NCI-H1105 treated with DMSO at 0.1 percent for 48 hours (cell line): ENCODE data around the gene TRIM27.
A peak's percentile ranks its signal among the peaks of the same experiment; 100 is the strongest.
"Not testable (repeated sequence)": the region's sequence is repeated elsewhere in the genome, so short reads cannot be mapped to it uniquely, and the experiment has no call there.

Experiments used
- DNase-seq: peaks from one replicate; lab custom pipeline; 2025; lab: John Stamatoyannopoulos, UW

Gene TRIM27

GRCh38 chr6:28943223-28943556 is 19.4 kb upstream of the TRIM27 start:
- DNase-seq = peak; percentile 36

GRCh38 chr6:28941684-28942448 is 18.1 kb upstream of the TRIM27 start:
- DNase-seq = no peak

GRCh38 chr6:28940858-28941683 is 17.3 kb upstream of the TRIM27 start:
- peak; percentile 87 for DNase-seq

- DNase-seq = peak; percentile 69
Measured at GRCh38 chr6:28940294-28940857, 16.6 kb upstream of the TRIM27 start.

GRCh38 chr6:28933069-28933468 is 9.3 kb upstream of the TRIM27 start:
- DNase-seq = no peak

GRCh38 chr6:28929887-28930620 is 6.3 kb upstream of the TRIM27 start:
- no peak for DNase-seq

- not testable (repeated sequence) for DNase-seq
Measured at GRCh38 chr6:28929339-28929738, 5.6 kb upstream of the TRIM27 start.

GRCh38 chr6:28927846-28928245 is 4.1 kb upstream of the TRIM27 start:
- DNase-seq = no peak

- DNase-seq = peak; percentile 43
Measured at GRCh38 chr6:28922821-28923317, 916 bp downstream of the TRIM27 start.

- no peak for DNase-seq
Measured at GRCh38 chr6:28922004-28922820, 1.6 kb downstream of the TRIM27 start.

- DNase-seq = no peak
Measured at GRCh38 chr6:28920281-28920680, 3.5 kb downstream of the TRIM27 start.

- no peak for DNase-seq
Measured at GRCh38 chr6:28914941-28915340, 8.8 kb downstream of the TRIM27 start.

- DNase-seq = no peak
Measured at GRCh38 chr6:28910901-28911690, 12.7 kb downstream of the TRIM27 start.

- DNase-seq = no peak
Measured at GRCh38 chr6:28907394-28907793, 16.4 kb downstream of the TRIM27 start.

GRCh38 chr6:28906669-28907068 is 17.1 kb downstream of the TRIM27 start:
- no peak for DNase-seq

GRCh38 chr6:28903686-28904085 is 20.1 kb downstream of the TRIM27 start:
- no peak for DNase-seq

- no peak for DNase-seq
Measured at GRCh38 chr6:28901831-28902230, 22.0 kb downstream of the TRIM27 start.

- DNase-seq = no peak
Measured at GRCh38 chr6:28900577-28901256, 23.1 kb downstream of the TRIM27 start.

GRCh38 chr6:28898710-28898965 is 25.1 kb downstream of the TRIM27 start:
- DNase-seq = no peak

- no peak for DNase-seq
Measured at GRCh38 chr6:28897369-28897745, 26.4 kb downstream of the TRIM27 start.
